HFF-Myc (cell line): ENCODE data around the gene MAPK1.
"Not testable (repeated sequence)": the region's sequence is repeated elsewhere in the genome, so short reads cannot be mapped to it uniquely, and the experiment has no call there.

Source experiments
- DNase-seq: peaks from one replicate; pipeline ENCODE4 v3.0.0-alpha.2; 2011; ENCODE audit warnings: low read depth; ENCODE audit errors: extremely low read depth
- H3K4me3 ChIP-seq: replicated peaks from 2 replicates; pipeline ENCODE4 v1.5.1; 2011; ENCODE audit warnings: low read depth, mild to moderate bottlenecking, control low read depth, low read length
- TF ChIP-seq, protein P1 (sequence below): IDR thresholded peaks from 2 replicates; pipeline ENCODE4 v1.5.1; 2012; ENCODE audit warnings: mild to moderate bottlenecking, low read depth, low read length, control low read depth; ENCODE audit errors: missing control alignments

MAPK1 gene

GRCh38 chr22:21819183-21819770 lies 48.2 kb downstream of the MAPK1 start:
- DNase-seq, result no peak
- H3K4me3 ChIP-seq, result no peak overlapping the region
- TF ChIP-seq, protein P1, sequence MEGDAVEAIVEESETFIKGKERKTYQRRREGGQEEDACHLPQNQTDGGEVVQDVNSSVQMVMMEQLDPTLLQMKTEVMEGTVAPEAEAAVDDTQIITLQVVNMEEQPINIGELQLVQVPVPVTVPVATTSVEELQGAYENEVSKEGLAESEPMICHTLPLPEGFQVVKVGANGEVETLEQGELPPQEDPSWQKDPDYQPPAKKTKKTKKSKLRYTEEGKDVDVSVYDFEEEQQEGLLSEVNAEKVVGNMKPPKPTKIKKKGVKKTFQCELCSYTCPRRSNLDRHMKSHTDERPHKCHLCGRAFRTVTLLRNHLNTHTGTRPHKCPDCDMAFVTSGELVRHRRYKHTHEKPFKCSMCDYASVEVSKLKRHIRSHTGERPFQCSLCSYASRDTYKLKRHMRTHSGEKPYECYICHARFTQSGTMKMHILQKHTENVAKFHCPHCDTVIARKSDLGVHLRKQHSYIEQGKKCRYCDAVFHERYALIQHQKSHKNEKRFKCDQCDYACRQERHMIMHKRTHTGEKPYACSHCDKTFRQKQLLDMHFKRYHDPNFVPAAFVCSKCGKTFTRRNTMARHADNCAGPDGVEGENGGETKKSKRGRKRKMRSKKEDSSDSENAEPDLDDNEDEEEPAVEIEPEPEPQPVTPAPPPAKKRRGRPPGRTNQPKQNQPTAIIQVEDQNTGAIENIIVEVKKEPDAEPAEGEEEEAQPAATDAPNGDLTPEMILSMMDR, result no peak

DNA sequence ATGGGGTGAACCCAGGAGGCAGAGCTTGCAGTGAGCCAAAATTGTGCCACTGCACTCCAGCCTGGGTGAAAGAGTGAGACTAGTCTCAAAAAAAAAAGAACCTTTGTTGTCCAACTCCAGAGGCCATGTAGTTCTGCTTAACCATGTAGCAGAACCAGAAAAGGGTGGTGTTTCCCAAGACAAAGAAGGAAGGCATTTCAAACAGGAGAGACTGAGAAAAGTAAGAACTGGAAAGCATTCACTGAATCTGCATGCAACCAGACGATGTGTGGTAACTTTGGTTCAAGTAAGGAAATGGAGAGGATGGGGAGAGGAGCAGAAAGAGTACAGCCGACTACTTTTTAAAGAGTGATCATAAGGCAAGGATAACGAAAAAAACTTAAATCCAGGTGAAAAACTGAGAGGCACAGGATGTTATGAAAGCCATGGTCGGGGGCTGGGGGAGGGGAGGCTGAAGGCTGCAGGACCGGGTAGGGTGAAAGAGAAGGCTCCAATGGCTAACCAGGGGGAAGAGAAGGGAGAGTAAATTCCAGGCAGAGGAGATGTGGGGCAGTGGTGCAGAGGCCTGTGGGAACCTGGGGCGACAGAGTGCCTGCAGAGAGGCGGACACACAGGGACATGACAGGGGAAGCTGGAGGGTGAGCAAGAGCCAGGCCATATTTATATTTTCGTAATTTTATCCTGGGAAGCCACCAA lies 48.8 kb downstream of the MAPK1 start:
- no peak overlapping the region for H3K4me3 ChIP-seq
- TF ChIP-seq, protein P1, result no peak
- no peak for DNase-seq

DNA sequence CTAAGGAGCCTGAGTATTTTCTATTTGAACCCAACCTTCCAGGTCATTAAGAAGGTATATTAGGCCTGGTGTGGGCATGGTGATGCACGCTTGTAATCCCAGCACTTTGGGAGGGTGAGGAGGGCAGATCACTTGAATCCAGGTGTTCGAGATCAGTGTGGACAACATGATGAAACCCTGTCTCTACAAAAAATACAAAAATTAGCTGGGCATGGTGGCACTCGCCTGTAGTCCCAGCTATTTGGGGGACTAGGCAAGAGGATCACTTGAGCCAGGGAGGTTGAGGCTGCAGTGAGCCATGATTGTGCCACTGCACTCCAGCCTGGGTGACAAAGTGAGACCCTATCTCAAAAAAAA lies 50.0 kb downstream of the MAPK1 start:
- peak overlapping the region; percentile 26 for H3K4me3 ChIP-seq

DNA sequence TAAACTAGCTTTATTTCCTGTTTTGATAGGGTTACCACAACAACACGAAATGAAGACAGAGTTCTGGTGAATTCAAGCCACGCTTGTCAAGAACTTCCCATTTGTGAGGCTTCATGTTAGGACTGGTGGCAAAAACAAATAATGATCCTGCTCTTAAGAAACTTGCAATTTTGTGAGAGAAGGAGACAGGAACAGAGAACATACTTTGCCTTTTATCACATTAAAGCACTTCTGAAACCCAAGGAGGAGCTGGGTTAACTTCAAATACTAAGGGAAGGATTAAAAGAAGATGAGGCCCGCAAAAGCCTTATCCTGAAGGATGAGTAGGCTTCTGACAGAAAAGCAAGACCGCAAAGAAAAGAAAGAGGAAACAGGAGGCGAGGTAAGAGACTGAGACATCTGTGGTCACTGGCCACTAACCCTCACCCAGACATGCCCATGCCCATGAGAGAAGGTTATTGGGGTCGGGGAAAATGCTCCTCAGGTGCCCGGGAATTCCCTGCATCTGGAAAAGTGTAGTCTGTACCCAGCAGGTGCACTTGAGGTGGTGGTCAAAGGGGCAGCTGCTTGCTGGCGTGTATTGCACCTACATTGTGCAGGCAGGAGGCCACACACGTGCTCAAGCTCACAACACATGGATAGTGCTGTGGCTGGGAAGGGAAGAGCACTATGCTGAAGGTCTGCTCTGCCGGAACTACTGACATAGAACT lies 50.5 kb downstream of the MAPK1 start:
- DNase-seq, result peak; percentile 88

More for the DNA sequence above, 50.0 kb downstream of the MAPK1 start:
- DNase-seq, result not testable (repeated sequence)

DNA sequence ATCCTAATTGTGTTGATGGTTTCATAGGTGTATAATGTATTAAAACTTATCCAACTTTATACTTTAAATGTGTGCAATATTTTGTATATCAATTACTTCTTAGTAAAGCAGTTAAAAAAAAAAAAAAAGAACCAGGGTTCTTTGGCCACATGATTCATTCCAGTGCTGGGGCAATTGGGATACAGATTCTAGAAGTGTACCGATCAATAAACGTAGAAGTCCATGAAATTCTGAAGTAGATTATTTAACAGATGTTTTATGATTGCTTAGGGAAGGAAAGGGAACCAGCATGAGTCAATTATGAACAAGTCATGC lies 51.0 kb downstream of the MAPK1 start:
- no peak for DNase-seq
- H3K4me3 ChIP-seq, result no peak overlapping the region
- TF ChIP-seq, protein P1, result no peak

More for the DNA sequence above, 50.5 kb downstream of the MAPK1 start:
- TF ChIP-seq, protein P1, result no peak
- peak overlapping the region; percentile 26 for H3K4me3 ChIP-seq

DNA sequence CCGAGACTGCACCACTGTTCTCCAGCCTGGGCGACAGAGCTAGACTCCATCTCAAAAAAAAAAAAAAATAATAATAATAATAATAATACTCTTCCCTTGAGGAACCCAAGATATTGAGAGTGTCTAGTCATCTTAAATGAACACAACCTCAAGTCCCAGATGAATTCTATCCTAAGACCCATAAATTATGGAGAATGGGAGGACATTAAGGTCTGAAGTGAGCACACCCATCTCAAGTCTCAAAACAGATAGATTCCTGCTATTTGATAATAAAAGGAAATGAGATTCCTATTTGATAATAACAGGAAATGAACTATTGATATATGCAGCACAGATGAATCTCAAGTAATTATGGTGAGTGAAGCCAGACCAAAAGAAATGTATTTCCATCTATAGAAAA lies 51.5 kb downstream of the MAPK1 start:
- TF ChIP-seq, protein P1, result no peak
- DNase-seq, result no peak
- no peak overlapping the region for H3K4me3 ChIP-seq

GRCh38 chr22:21815357-21815756 lies 52.1 kb downstream of the MAPK1 start:
- TF ChIP-seq, protein P1, result no peak
- no peak overlapping the region for H3K4me3 ChIP-seq
- DNase-seq, result no peak
